ENCODE measurements around the gene INSYN2B. TPM values are rescaled to one million over a fixed set of nuclear protein-coding genes. Genes with fewer than 3 reads are reported as not detected.
A peak's percentile ranks its signal among the peaks of the same experiment; 100 is the strongest.

The INSYN2B gene
- total and polyA plus RNA-seq, 2 of the 8 experiments (the other 6 are each of a cell fraction or from before 2014, with no cell fraction given), result not detected

GRCh38 chr5:169911448-169912212 lies 68.7 kb downstream of the INSYN2B start:
- H4K91ac ChIP-seq (replicated peaks; ENCODE audit: insufficient read length, low read length), result no peak overlapping the region
- FAIRE-seq, result no peak
- no peak overlapping the region for H2BK120ac ChIP-seq (replicated peaks; ENCODE audit: low read depth, low read length)
- ChIA-PET POLR2A (ENCODE audit: partially characterized antibody) (no interaction called here), CTCF (ENCODE audit: partially characterized antibody) (interaction anchor here (2.5 kb wide), 1 partner anchor 69 kb away, joined by 12 read pairs; the partner anchor contains the start of gene INSYN2B)
- H3K4me1 ChIP-seq (replicated peaks in 1 of 4; ENCODE audit: control insufficient read depth in 3 of 4, insufficient read depth in 4 of 4, low read length in 3 of 4), result peaks cover 0 to 4% (median 0%) of the 10 kb centered on the region in 4 experiments; a peak in 1 of 7 replicates
- no peaks in the 10 kb centered on the region for H3K79me1 ChIP-seq (ENCODE audit: low read depth, low read length)
- H2BK5ac ChIP-seq (ENCODE audit: low read depth, low read length), result no peak overlapping the region
- no peak overlapping the region for H2AFZ ChIP-seq (ENCODE audit: low read length)
- H3K27me3 ChIP-seq (replicated peaks in 1 of 4; ENCODE audit: control insufficient read depth in 3 of 4, extremely low read depth in 1 of 4, insufficient read depth in 3 of 4, low read length in 3 of 4), result no peaks in the 10 kb centered on the region
- H3K9ac ChIP-seq (replicated peaks in 1 of 4; ENCODE audit: extremely low read depth in 1 of 4, low read depth in 3 of 4, low read length in 3 of 4), result no peak overlapping the region
- no peaks in the 10 kb centered on the region for H3K36me3 ChIP-seq (ENCODE audit: control insufficient read depth in 2 of 4, insufficient read depth in 4 of 4, low read length in 3 of 4)
- H3K4me2 ChIP-seq (ENCODE audit: insufficient read depth in 1 of 2, low read depth in 2 of 2, low read length in 2 of 2), result no peak overlapping the region
- no peak overlapping the region for H3K27ac ChIP-seq (ENCODE audit: low read depth, low read length)
- 80% methylated on average over 4 of the region's 4 CpGs; no CpG with 5 or more reads in 1 of the 2 experiments for WGBS, 2 experiments (ENCODE audit: extremely low coverage in 1 of 2, insufficient coverage in 1 of 2, insufficient read length in 1 of 2, insufficient replicate concordance in 2 of 2, low coverage in 1 of 2, low lambda C conversion rate in 2 of 2, missing lambda C conversion rate in 1 of 2)
- H3K18ac ChIP-seq (ENCODE audit: extremely low read depth, low read length), result no peak overlapping the region
- no peak overlapping the region for H3K14ac ChIP-seq (ENCODE audit: insufficient read length)
- no peak overlapping the region for H2BK12ac ChIP-seq (ENCODE audit: low read depth, low read length)
- no peaks in the 10 kb centered on the region for H4K20me1 ChIP-seq (replicated peaks in 1 of 2; ENCODE audit: control insufficient read depth in 1 of 2, insufficient read depth in 2 of 2, low read length in 2 of 2)
- H2BK20ac ChIP-seq (ENCODE audit: low read length), result no peak overlapping the region
- H2BK15ac ChIP-seq (ENCODE audit: low read length), result no peak overlapping the region
- no peak for DNase-seq (ENCODE audit: low read depth in 1 of 2, low spot score in 2 of 2)
- no peak overlapping the region for H3K23ac ChIP-seq (ENCODE audit: insufficient read length)
- H3K79me2 ChIP-seq (ENCODE audit: control insufficient read depth in 1 of 2, insufficient read depth in 2 of 2, low read length in 2 of 2), result no peaks in the 10 kb centered on the region
- H3K4me3 ChIP-seq (ENCODE audit: extremely low read depth in 1 of 4, insufficient read depth in 2 of 4, low read depth in 3 of 4, low read length in 4 of 4), result no peak overlapping the region
- H4K8ac ChIP-seq (ENCODE audit: extremely low read depth, insufficient read depth, low read length), result no peak overlapping the region
- no peak overlapping the region for H4K5ac ChIP-seq (ENCODE audit: insufficient read length, low read depth, low read length)
- H3K23me2 ChIP-seq (ENCODE audit: low read depth, low read length), result no peaks in the 10 kb centered on the region; the same call in 1 of the 2 replicates
- no peak overlapping the region for H3K56ac ChIP-seq (replicated peaks; ENCODE audit: insufficient read length, low read depth, low read length)
- no peak overlapping the region for H2AK5ac ChIP-seq (ENCODE audit: low read depth, low read length)
- no peak overlapping the region for H3K4ac ChIP-seq (replicated peaks; ENCODE audit: insufficient read length, low read depth, low read length)
- H3K9me3 ChIP-seq (ENCODE audit: insufficient read depth in 2 of 2, low read depth in 1 of 2, low read length in 1 of 2), result no peaks in the 10 kb centered on the region
- TF ChIP-seq CBX5 (IDR thresholded peaks at IDR 0.05; ENCODE audit: low read depth, low read length) (no peak), RFX5 (IDR thresholded peaks at IDR 0.05; ENCODE audit: borderline replicate concordance, low read depth, low read length) (no peak), SIX5 (IDR thresholded peaks at IDR 0.05; ENCODE audit: low read depth, low read length) (no peak), TAF1 (IDR thresholded peaks at IDR 0.05; ENCODE audit: low read depth, low read length) (no peak), HDAC6 (IDR thresholded peaks at IDR 0.05; ENCODE audit: low read depth, low read length) (no peak), RAD21 (IDR thresholded peaks at IDR 0.05 in 1 of 2, conservative IDR thresholded peaks at IDR 0.05 in 1 of 2; ENCODE audit: low read depth in 2 of 2, low read length in 2 of 2) (peak; percentile 44 to 58), RNF2 (IDR thresholded peaks at IDR 0.05; ENCODE audit: borderline replicate concordance, low read depth, low read length, missing control alignments, poor library complexity, severe bottlenecking) (no peak), JUN (IDR thresholded peaks at IDR 0.05; ENCODE audit: low read depth, low read length) (no peak), EP300 (IDR thresholded peaks at IDR 0.05; ENCODE audit: borderline replicate concordance in 1 of 2, low read depth in 2 of 2, low read length in 2 of 2) (no peak), SRF (IDR thresholded peaks at IDR 0.05; ENCODE audit: low read depth, low read length) (no peak), ZNF274 (IDR thresholded peaks at IDR 0.05; ENCODE audit: borderline replicate concordance, extremely low read depth, low read length) (no peak)
